Measurements from ENCODE around the gene PHOX2A. TPM values are rescaled to one million over a fixed set of nuclear protein-coding genes. Genes with fewer than 3 reads are reported as not detected.

Gene PHOX2A
- total RNA-seq, 1 experiment from 2014 or later, result not detected

Other genes starting within 250 kb of the PHOX2A start
- 1.0 TPM in 1 of 2 replicates, not detected in the other for gene IL18BP, start 245.3 kb downstream of the PHOX2A start, total RNA-seq (2014; rRNA removed; shearing (Covaris generic); ENCODE audit: low replicate concordance)
- gene NUMA1, start 163.6 kb downstream of the PHOX2A start, total RNA-seq (2014; rRNA removed; shearing (Covaris generic); ENCODE audit: low replicate concordance), result 104 and 158 TPM in 2 replicates
- gene LRRC51, start 163.3 kb downstream of the PHOX2A start, total RNA-seq (2014; rRNA removed; shearing (Covaris generic); ENCODE audit: low replicate concordance), result 11.6 and 17.4 TPM in 2 replicates
- 89.9 and 130 TPM in 2 replicates for gene LAMTOR1, start 140.9 kb downstream of the PHOX2A start, total RNA-seq (2014; rRNA removed; shearing (Covaris generic); ENCODE audit: low replicate concordance)
- gene TOMT, start 138.3 kb downstream of the PHOX2A start, total RNA-seq (2014; rRNA removed; shearing (Covaris generic); ENCODE audit: low replicate concordance), result not detected in 2 replicates
- 54.0 and 124 TPM in 2 replicates for gene ANAPC15, start 131.5 kb downstream of the PHOX2A start, total RNA-seq (2014; rRNA removed; shearing (Covaris generic); ENCODE audit: low replicate concordance)
- gene FOLR3, start 108.5 kb downstream of the PHOX2A start, total RNA-seq (2014; rRNA removed; shearing (Covaris generic); ENCODE audit: low replicate concordance), result 1.1 and 4.5 TPM in 2 replicates
- 0.23 and 3.0 TPM in 2 replicates for gene FOLR1, start 52.0 kb downstream of the PHOX2A start, total RNA-seq (2014; rRNA removed; shearing (Covaris generic); ENCODE audit: low replicate concordance)
- not detected in 2 replicates for gene FOLR2, start 27.4 kb downstream of the PHOX2A start, total RNA-seq (2014; rRNA removed; shearing (Covaris generic); ENCODE audit: low replicate concordance)
- gene INPPL1, start 19.4 kb downstream of the PHOX2A start, total RNA-seq (2014; rRNA removed; shearing (Covaris generic); ENCODE audit: low replicate concordance), result 25.6 and 51.8 TPM in 2 replicates
- 27.5 and 43.8 TPM in 2 replicates for gene CLPB, start 190.4 kb upstream of the PHOX2A start, total RNA-seq (2014; rRNA removed; shearing (Covaris generic); ENCODE audit: low replicate concordance)